GM23338 (cell line): Measurements from ENCODE around the gene SCN7A.

Experiments
- POLR2AphosphoS5 ChIP-seq: IDR thresholded peaks from 2 replicates; pipeline ENCODE4 v1.6.1; 2016; ENCODE audit warnings: antibody characterized with exemption, low read depth
- TF ChIP-seq, protein P1 (sequence below), 2 experiments: fragments of 200-600 bp in 1 of 2; sonication (generic) in 1 of 2; conservative IDR thresholded peaks; 2 replicates each; pipeline versions ENCODE4 v1.5.1 to v1.6.1; 2016 to 2017; ENCODE audit warnings: antibody characterized with exemption in 2 of 2, low read depth in 2 of 2, mild to moderate bottlenecking in 2 of 2, moderate library complexity in 1 of 2

DNA sequence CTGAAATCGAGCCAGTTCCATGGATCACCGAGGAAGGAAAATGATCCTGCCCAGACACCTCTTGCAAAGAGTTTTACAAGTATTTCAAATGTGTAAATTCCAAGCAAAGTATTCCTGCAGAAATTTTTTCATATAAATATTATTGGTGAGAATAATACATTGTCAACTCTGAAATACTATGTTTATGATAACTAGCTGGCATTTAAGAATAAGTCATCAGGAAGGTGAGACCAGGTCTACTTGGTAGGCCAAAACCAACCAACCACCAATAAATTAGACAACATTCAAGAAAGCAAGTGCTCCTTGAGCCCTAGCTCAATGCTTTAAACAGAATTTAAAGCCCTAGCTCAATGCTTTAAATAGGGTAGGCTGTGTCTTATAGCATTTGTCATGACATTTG is 21.7 kb downstream of the SCN7A start:
- no peak for TF ChIP-seq POLR2AphosphoS5
- TF ChIP-seq, protein P1, sequence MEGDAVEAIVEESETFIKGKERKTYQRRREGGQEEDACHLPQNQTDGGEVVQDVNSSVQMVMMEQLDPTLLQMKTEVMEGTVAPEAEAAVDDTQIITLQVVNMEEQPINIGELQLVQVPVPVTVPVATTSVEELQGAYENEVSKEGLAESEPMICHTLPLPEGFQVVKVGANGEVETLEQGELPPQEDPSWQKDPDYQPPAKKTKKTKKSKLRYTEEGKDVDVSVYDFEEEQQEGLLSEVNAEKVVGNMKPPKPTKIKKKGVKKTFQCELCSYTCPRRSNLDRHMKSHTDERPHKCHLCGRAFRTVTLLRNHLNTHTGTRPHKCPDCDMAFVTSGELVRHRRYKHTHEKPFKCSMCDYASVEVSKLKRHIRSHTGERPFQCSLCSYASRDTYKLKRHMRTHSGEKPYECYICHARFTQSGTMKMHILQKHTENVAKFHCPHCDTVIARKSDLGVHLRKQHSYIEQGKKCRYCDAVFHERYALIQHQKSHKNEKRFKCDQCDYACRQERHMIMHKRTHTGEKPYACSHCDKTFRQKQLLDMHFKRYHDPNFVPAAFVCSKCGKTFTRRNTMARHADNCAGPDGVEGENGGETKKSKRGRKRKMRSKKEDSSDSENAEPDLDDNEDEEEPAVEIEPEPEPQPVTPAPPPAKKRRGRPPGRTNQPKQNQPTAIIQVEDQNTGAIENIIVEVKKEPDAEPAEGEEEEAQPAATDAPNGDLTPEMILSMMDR (conservative IDR thresholded peaks at IDR 0.05; ENCODE audit: low read depth in 2 of 2), result no peak
